HG03575 (cell line): ENCODE data around the gene RPL28.

Experiments
- ATAC-seq: cut with Tn5 transposase; IDR thresholded peaks from one replicate; pipeline ENCODE4 v1.9.1; 2021; ENCODE audit not compliant: unreplicated experiment, insufficient number of reproducible peaks, low FRiP score; ENCODE audit errors: extremely low read depth

Gene RPL28

DNA sequence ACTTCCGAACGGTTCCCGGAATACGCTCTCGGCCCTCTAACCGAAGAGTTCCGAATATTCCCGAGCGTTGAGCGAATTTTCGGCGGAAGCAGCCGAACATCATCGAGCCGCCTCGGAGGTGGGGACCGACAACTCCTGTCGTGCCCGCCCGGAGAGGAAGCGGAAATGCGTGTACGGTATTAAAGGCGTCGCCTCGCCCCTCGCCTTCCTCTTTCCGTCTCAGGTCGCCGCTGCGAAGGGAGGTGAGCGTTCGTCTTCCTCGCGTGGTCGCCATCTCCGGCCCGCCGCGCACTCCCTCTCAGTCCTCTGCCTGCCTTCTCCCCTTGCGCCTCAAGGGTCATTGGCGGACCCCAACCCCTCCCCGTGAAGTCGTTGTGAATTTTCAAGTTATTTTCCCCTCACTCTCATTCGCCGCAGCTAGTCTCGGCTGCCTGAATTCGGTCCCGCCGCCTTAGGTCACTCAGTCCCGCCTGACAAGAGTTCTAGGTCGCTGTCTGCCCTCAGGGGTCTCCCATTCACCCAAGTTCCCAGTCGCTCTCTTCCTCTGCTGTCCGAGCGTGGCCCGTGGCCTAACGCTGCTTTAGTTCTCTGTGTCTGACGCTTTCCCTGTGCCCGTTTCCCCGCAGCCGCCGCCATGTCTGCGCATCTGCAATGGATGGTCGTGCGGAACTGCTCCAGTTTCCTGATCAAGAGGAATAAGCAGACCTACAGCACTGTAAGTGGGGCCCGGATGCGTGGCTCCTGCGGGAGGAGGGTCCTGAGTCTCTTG is at the start of gene RPL28:
TSS of gene RPL28 (plus strand) at position 209 of the 769 bp plus-strand sequence. CDS start at position 635, 426 bp downstream.
- peak; percentile 62 for ATAC-seq

DNA sequence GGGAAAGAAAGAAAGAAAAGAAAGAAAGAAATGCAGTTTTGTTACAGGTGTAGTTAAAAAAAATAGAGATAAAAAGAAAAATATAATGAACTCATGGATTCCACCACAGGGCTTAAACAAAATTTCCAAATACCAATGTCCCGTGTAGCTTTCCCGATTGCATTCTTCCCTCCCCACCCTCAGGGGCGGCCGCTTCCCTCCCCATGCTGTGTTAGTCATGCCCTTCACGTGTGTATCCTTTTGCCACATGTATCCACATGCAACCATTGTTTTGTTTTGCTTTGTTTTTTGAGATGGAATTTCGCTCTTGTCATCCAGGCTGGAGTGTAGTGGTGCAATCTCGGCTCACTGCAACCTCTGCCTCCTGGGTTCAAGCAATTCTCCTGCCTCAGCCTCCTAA is 49.6 kb upstream of the RPL28 start:
- no peak for ATAC-seq

DNA sequence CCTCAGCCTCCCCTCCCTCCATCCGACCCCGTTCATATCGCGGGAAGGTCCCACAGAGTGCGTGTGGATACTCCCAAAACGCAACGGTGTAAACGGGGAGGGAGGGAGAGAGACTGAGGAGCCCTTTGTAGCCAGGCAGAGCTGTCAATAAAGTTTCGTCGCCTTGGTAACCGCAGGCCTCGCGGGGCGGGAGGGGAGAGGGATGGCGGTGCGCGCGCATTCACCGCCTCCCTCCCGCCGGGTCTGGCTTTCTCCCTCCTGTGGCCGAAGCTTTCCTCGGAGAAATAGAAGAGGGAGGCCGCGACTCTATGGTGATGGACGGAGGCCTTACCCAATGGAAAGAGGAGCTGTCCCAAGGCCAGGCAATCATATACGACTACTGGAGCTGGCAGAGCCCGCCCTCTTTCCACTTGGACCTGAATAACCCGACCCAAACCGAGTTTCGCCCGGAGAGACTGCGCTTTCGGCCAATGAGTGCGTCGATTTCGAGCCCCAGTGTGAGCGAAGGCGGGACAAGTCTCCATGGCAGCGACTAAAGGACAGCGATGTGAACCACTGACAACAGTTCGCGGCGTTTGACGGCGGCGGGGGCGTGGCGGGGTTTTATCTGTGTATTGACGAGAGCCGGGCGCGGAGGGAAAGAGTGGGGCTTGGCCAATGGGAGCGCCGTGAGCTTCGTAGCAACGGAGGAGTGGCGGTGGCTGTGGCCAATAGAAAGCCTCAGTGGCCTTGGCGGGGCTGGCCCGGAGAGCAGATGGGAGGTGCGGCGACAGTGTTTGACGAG is 46.4 kb upstream of the RPL28 start, which contains the start of gene KMT5C:
TSS of gene KMT5C (plus strand) at position 772 of the 784 bp plus-strand sequence. CDS start 2,061 bp downstream, outside the sequence.
- ATAC-seq = peak; percentile 78

DNA sequence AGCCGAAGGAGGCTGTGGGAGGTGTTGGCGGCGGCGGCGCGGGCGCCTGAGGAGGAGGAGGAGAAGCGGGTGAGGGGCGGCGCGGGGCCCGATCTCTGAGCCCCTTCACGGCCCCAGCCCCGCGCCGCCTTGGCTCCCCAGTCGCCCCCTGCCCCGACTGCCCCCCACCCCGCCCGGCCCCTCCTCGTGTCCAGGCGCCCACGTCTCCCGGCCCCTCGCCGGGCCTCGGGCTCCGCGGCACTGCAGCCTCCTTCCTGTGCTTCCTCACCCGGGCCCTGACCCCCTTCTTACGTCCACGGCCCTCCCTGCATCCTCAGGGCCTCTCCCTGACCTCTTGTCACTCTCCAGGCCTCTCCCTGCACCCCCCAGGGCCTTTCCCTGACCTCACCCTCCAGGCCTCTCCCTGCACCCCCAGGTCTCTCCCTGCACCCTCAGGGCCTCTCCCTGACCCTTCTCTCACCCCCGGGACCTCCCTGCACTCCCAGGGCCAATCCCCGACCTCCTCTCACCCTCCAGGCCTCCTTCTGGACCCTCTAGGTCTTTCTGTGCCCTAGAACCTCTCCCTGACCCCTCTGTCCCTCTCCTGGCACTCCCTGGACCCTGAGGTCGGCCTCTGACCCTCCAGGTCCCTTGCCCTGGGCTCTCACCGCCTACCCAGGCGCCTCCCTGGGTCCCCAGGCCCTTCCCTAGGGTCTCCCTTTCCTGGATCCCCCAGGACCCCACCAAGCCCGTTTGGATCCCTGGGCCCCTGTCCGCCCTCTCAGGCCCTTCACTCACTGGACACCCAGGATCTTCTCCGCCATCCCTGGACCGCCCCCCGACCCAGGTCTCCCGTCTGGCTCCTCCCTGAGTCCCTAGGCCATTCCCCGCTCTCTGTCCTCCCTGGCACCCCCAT is 45.6 kb upstream of the RPL28 start:
- no peak for ATAC-seq

DNA sequence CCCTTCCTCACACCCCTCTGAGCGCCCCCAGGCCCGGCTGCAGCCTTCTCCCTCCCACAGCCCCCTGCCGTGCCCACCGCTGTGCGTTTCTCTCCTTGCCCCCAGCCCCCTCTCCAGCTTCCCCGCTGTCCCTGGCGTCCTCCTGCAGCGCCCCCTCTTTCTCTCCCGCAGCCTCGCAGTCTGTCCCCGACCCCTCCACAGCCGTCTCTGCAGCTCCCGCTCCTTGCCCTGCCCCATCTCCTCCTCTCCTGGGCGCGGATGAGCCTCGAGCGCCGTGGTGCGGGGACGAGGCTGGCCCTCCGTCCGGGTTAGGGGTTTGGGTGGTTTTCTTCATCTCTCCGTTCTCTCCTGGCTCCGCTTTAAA is 45.0 kb upstream of the RPL28 start:
- ATAC-seq = no peak

GRCh38 chr19:55341171-55341588 is 44.6 kb upstream of the RPL28 start:
- ATAC-seq = no peak

DNA sequence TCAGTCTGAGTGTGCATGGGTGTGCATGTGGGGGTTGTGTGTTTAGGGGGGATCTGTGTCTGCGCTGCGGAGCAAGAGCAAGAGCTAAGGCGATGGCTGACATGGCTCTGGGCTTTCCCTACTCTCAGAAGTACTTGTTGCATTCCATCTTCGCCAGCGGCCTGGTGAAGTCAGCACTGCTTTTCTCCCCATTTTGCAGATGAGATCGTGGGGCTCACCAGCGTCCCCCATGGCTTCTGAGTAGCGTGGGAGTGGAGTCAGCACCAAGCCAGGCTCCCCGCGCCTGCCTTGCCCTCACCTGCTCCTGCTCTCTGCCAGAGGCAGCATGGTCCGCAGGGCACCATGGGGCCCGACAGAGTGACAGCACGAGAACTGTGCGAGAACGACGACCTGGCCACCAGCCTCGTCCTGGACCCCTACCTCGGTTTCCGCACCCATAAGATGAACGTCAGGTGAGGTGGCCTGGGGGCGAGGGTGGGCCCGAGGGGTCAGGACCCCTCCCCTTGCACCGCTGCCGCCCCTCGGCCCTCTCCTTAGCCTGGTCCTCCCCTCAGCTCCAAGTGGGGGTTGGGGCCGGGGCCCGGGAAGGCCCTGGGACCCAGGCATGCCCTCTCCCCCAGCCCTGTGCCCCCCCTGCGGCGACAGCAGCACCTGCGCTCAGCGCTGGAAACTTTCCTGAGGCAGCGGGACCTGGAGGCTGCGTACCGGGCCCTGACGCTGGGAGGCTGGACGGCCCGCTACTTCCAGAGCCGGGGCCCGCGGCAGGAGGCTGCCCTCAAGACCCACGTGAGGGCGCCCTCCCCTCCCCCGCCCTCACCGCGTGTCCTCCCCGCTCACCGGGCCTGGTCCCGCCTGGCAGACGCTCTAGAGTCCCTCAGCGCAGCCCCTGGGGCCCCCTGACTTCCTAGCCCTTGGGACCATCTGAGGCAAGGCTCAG is 43.9 kb upstream of the RPL28 start:
- ATAC-seq = no peak

DNA sequence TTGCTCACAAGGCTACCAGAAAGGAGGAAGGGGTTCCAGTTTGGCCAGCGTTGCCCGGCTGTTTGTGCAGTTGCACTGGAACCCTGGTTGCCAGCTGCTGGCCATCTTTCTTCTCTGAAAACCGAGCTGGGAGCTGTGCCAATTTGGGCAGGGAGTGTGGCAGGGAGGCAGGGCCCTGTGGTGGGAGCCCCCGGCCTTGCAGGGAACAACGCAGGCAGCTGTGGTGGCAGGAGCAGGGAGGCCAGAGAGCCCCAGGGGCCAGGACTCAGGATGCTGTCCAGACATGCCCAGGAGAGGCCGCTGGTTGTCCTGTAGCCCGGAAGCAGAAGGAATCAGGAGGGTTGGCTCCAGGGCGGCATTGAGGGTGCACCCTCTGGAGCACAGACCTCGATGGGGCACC is 41.3 kb upstream of the RPL28 start:
- no peak for ATAC-seq

- no peak for ATAC-seq
These were observed 40.5 kb upstream of the RPL28 start for GRCh38 chr19:55345101-55345817.

GRCh38 chr19:55345818-55346724 is 39.7 kb upstream of the RPL28 start:
- no peak for ATAC-seq

GRCh38 chr19:55346725-55347441 is 38.8 kb upstream of the RPL28 start:
- ATAC-seq = no peak

DNA sequence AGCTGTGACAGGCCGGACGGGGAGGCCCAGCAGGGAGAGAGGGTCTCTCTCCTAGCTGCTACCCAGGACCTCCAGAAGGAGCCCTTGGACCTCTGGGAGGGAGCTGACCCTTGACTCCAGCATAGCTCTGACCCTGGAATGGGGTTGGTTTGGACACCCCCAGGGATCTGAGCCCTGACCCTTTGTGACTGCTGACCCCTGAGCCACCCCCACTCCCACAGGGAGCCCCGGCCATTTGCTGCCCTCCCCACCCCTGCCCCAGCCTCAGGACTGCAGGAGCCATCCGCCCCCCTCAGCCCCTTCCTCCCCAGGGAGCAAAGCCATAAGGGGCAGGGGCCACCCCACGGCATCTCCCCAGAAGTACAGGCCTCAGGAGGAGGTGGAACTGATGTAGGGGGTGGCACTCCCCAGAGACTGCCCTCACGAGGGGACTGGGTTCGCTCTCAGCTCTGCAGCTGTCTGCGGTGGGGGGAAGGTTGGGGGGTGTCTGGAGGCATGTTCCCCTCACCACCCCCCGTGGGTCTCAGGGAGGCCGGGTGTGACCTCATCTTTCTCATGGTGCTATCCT is 38.2 kb upstream of the RPL28 start:
- no peak for ATAC-seq

DNA sequence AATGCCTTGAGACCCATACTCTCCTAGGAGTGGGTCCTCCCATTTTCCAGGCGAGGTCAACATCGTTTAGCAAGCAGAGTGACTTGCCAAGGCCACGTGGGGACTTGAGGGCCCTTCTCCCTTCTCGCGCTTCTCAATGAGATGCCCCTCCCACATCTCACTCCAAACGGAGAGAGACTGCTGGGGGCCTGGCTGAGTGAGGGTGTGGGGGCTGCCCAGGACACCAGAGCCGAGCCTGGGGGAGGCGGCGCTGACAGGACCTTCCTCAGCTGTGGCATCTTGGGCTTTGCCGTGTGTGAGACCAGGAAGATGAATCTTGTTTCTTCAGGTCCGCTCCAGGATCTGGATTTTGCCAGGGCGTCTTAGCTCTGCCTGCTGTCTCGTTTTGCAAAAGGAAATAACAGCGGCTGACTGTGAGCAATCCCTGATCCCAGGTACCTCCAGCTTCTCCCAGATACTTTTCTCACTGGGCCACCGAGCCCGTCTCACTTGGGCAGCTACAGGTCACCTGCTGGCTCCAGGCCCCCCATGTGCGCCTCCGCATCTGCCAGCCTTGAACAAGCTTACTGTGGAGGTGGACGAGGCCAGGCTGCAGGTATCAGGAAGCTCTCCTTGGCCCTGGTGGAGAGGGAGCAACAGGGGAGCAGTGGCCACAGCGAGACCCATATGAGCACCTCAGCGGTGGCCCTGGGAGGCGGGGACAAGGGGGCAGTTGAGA is 37.3 kb upstream of the RPL28 start:
- ATAC-seq = no peak

DNA sequence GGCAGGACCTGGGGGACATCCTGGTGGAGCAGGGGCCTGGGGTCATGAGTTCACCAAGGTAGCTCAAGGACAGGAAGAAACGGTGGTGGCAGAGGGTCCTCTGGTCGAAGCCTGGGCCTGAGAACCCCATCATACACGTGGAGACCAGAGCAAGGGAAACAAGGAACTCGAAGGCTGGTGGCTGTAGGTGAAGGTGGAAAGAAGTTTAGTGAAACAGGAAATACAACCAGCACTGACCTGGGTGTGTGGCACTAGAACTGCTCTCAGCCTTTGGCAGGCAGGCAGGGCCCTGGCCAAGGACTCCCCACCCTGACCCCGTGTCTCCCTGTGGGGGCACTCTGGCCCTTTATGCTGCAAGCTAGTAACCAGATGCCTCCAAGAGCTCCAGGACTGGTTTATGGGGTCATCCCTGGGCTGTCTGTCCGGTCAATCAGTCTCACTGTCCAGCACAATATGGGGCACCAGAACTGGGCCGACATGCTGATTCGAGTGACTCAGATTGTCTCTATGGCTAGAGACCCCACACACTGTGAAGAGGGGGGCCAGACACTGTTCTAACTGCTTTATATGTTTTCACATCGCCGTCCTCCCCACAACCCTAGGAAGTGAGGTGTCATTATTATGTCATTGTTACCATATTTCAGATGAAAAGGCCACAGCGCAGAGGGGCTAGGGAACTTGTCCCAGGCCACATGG is 35.0 kb upstream of the RPL28 start:
- no peak for ATAC-seq

- ATAC-seq = no peak
These were observed 33.7 kb upstream of the RPL28 start for GRCh38 chr19:55352040-55352439.
